Type B pancreatic cell (in vitro differentiated cells): ENCODE data around the gene MTIF2. TPM values are rescaled to one million over a fixed set of nuclear protein-coding genes. Genes with fewer than 3 reads are reported as not detected.

Experiments used
- DNase-seq: peaks from one replicate; pipeline ENCODE4 v3.0.0; 2021; ENCODE audit warnings: mixed read lengths; ENCODE audit not compliant: unreplicated experiment; ENCODE audit errors: extremely low spot score
- H3K27ac Mint-ChIP-seq: 2 replicates; pipeline ENCODE4 v1.8.0; 2021; ENCODE audit warnings: mild to moderate bottlenecking, mixed read lengths
- H3K27me3 Mint-ChIP-seq: 2 replicates; pipeline ENCODE4 v1.8.0; 2021; ENCODE audit warnings: mixed read lengths
- H3K36me3 Mint-ChIP-seq: 2 replicates; pipeline ENCODE4 v1.8.0; 2021; ENCODE audit warnings: mixed read lengths
- H3K4me1 Mint-ChIP-seq: one replicate; pipeline ENCODE4 v1.8.0; 2021; ENCODE audit warnings: mixed read lengths; ENCODE audit not compliant: unreplicated experiment
- H3K4me3 Mint-ChIP-seq: 2 replicates; pipeline ENCODE4 v1.8.0; 2021; ENCODE audit warnings: mild to moderate bottlenecking, mixed read lengths
- H3K9me3 Mint-ChIP-seq: 2 replicates; pipeline ENCODE4 v1.8.0; 2021; ENCODE audit warnings: mixed read lengths
- CTCF ChIP-seq: fragments of 200-600 bp; sonication (generic); conservative IDR thresholded peaks from 2 replicates; pipeline ENCODE4 v1.5.0; 2021; ENCODE audit warnings: antibody characterized with exemption, mild to moderate bottlenecking
- long read RNA-seq: library from polyadenylated mRNA; unstranded; transcript quantifications from one replicate; pipeline ENCODE4 v2.0.0, GENCODE V29; 2020
- total RNA-seq: library from RNA; stranded (reverse); gene quantifications from 2 replicates; pipeline ENCODE4 v1.2.1, GENCODE V29; 2021; ENCODE audit warnings: low replicate concordance

The MTIF2 gene
- total RNA-seq: 32.5 and 33.2 TPM in 2 replicates
- long read RNA-seq, transcript MTIF2-201 (16 exons, 2,528 nt): major isoform, 32 of 166 reads
- long read RNA-seq, partial matches to known transcripts: 99 of 166 reads
- long read RNA-seq, other reads (novel, unspliced or antisense): 32 of 166 reads

- H3K27me3 Mint-ChIP-seq: no peaks in the 10 kb centered on the region
Measured at GRCh38 chr2:55268907-55269644, at the start of gene MTIF2. MTIF2 (minus strand) TSS chr2:55269231; CDS start chr2:55263858, 5,373 bp downstream.

GRCh38 chr2:55314985-55315384, 46.0 kb upstream of the MTIF2 start:
- no peak for TF ChIP-seq CTCF
- H3K4me3 Mint-ChIP-seq: no peak overlapping the region
- no peak overlapping the region for H3K27ac Mint-ChIP-seq
- no peaks in the 10 kb centered on the region for H3K4me1 Mint-ChIP-seq
- no peaks in the 10 kb centered on the region for H3K9me3 Mint-ChIP-seq
- no peak for DNase-seq
- peaks cover 10% of the 10 kb centered on the region for H3K36me3 Mint-ChIP-seq
- no peaks in the 10 kb centered on the region for H3K27me3 Mint-ChIP-seq

More at GRCh38 chr2:55268907-55269644, at the start of gene MTIF2:
- Mint-ChIP-seq H3K9me3 (no peaks in the 10 kb centered on the region), H3K27ac (peak within 1 kb of the TSS; percentile 89), H3K36me3 (peaks cover 6% of the 10 kb centered on the region), H3K4me3 (peak within 1 kb of the TSS; percentile 97), H3K4me1 (peaks cover 5% of the 10 kb centered on the region)
- TF ChIP-seq CTCF: peak; percentile 36
- DNase-seq: peak; percentile 95

- peaks cover 10% of the 10 kb centered on the region for H3K36me3 Mint-ChIP-seq
- H3K4me1 Mint-ChIP-seq: no peaks in the 10 kb centered on the region
- no peaks in the 10 kb centered on the region for H3K9me3 Mint-ChIP-seq
Measured at GRCh38 chr2:55311444-55311870, 42.4 kb upstream of the MTIF2 start.

GRCh38 chr2:55309446-55309845, 40.4 kb upstream of the MTIF2 start:
- H3K9me3 Mint-ChIP-seq: no peaks in the 10 kb centered on the region
- no peak overlapping the region for H3K27ac Mint-ChIP-seq
- no peak for DNase-seq
- no peak for TF ChIP-seq CTCF
- H3K4me3 Mint-ChIP-seq: no peak overlapping the region
- no peaks in the 10 kb centered on the region for H3K27me3 Mint-ChIP-seq
- no peaks in the 10 kb centered on the region for H3K4me1 Mint-ChIP-seq
- peaks cover 6% of the 10 kb centered on the region for H3K36me3 Mint-ChIP-seq

More at GRCh38 chr2:55311444-55311870, 42.4 kb upstream of the MTIF2 start:
- H3K27me3 Mint-ChIP-seq: no peaks in the 10 kb centered on the region
- peak; percentile 56 for TF ChIP-seq CTCF
- H3K4me3 Mint-ChIP-seq: no peak overlapping the region
- DNase-seq: no peak
- no peak overlapping the region for H3K27ac Mint-ChIP-seq

- DNase-seq: no peak
- Mint-ChIP-seq H3K27ac (no peak overlapping the region), H3K27me3 (no peaks in the 10 kb centered on the region), H3K36me3 (no peaks in the 10 kb centered on the region), H3K4me3 (no peak overlapping the region), H3K9me3 (no peaks in the 10 kb centered on the region), H3K4me1 (no peaks in the 10 kb centered on the region)
- TF ChIP-seq CTCF: no peak
Measured at GRCh38 chr2:55302241-55302640, 33.2 kb upstream of the MTIF2 start.
